GM21619 (cell line): ENCODE data around the gene NFKBIZ.
"Not testable (repeated sequence)": the region's sequence is repeated elsewhere in the genome, so short reads cannot be mapped to it uniquely, and the experiment has no call there.

ENCODE experiments used
- ATAC-seq: cut with Tn5 transposase; IDR thresholded peaks from one replicate; pipeline ENCODE4 v1.9.1; 2021; ENCODE audit not compliant: unreplicated experiment

Gene NFKBIZ

DNA sequence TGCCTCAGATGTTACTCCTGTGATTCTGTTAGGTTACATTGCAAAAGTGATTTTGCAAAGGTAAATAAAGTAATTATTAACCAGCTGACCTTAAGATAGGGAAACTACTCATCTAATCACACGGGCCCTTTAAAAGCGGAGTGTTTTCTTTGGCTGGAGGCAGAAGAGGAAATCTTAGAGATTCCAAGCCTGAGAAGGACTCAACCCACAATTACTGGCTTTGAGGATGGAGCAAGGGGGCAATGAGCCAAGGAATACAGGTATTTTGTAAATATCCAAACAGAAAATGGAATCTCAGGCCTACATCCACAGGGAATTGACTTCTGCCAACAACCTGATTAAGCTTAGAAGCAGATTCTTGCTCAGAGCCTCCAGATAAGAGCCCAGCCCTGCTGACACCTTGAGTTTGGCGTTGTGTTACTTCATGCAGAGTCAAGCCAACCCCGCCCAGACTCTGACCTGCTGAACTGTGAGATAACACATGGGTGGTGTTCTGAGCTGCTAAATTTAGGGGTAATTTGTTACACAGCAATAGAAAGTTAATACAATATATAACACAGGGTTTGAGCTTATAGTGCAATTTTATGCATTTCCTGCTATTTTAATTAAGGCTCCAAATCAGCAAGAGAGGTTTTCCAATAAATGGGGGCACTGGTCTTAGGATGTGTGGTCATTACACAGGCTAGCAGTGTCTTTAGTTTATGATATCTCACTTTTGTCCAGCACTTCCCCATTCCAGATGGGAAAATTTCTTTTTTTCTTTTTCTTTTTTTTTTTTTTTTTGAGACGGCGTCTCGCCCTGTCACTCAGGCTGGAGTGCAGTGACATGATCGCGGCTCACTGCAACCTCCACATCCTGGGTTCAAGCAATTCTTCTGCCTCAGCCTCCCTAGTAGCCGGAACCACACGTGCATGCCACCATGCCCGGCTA lies 19.5 kb downstream of the NFKBIZ start:
- ATAC-seq = no peak

DNA sequence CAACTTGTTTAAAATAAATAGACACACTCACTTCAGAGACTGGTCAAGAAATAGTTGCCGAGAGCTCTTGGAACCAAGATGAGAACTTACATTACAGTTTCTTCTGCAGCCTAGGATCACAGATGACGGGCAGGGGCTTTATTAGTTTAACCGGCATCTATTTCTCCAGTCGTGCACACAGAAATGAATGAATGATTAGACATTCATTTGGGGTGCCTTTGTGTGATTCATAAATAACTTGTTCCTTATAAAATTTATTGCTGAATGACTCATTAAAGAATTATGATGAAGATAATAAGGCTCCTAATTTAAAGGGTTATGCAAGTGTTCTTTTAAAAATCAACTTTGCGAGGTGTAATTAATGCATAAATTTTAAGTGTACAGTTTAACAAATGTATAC lies 20.8 kb downstream of the NFKBIZ start:
- ATAC-seq = no peak

DNA sequence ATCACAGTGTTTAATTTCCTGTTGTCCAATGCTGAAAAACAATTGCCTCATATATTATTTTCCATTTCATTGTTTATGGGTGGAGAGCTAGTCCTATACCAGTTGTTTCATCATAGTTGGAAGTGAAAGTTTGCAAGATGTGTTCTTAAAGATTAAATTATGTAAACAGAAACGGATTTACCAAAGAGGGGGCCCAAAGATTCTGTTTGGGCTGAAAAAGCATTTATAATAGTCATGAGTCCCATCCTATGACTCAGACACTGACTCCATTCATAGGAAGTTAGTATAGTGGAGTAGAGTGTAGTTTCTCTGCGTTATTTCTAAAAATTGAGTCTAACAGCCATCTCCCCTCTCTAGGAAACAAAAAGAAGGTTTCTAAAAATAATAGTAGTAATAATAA lies 24.3 kb downstream of the NFKBIZ start:
- ATAC-seq = no peak

DNA sequence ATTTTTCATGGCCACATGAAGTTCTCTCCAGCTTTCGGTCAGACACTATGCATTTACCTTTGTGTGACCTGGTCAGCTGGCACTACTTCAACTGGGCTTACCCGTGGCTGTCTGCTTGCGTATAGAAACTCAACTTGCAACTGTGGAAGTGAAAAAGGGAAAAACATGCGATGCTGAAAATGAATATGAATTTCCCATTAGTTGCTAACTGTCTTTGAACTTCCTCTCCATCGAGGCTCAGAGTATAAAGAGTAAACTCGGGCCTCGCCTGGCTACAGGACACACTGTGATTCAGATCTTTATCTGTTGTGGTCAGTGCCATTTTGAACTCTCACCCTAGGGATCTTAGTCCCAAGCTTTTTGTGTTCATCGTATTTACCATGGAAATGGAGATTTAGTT lies 26.8 kb downstream of the NFKBIZ start:
- no peak for ATAC-seq

DNA sequence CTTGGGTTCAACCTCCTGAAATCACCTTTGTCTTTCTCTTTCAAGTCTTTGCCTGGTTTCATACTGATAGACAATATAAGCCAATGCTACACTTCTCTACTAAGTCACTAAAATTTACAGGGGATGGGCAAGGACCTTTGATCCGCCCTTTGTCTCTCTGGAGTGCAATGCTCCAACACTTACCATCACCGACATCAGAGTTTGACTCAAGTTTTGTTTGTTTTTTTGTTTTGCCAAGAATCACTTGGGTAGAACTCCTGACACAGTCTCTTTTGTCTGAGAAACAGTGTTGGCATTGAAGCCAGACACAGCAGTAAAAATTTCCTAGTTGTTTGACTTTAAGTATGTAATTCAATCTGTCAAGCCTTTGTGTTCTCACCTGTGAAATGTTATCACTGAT lies 29.3 kb downstream of the NFKBIZ start:
- no peak for ATAC-seq

DNA sequence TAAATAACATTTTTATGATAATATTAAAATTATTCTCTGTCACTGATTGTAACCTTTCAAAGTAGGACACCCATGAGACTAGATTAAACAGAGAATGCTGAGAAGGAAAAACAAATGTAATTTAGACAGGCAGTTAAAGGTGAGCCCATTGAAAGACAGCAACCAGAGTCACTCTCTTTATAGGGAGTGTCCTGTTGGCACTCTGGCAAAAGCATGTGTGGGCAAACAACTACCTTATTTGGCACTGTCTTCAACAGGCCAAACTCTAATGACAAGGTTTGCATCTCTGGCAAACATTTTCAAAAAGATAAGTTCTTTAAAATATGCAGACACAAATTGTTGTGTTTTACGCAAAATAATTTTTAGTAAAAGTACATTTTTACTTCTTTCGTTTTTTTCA lies 29.8 kb downstream of the NFKBIZ start:
- ATAC-seq = no peak

DNA sequence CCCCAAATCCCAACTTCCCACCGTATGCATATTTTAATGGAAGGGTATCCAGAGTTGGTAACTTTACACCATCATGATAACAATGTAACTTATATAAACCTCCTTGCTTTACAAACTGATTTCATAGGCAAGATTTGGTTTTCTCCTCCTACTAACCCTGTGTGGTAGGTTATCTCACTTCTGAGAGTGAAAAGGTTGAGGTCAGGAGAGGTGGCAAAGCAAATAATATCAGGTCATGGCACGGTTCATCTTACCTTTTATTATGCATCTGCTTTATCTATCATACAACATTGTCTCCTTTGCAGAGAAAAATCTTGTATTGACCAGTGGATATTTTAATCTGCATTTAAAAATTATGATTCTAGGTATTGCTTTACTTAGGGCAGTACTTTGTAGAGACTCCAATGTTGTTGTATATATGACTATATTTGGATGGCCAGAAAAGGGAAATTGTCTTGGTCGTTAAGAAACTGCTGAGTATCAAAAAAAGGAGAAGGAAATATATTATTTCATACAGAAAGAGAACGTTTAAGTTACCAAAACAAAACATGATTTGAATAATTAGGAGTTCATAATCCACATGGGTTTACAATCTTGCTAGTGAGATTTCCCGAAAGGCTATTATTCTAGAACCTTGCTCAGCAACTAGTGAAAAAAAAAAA lies 30.4 kb downstream of the NFKBIZ start:
- ATAC-seq = no peak

DNA sequence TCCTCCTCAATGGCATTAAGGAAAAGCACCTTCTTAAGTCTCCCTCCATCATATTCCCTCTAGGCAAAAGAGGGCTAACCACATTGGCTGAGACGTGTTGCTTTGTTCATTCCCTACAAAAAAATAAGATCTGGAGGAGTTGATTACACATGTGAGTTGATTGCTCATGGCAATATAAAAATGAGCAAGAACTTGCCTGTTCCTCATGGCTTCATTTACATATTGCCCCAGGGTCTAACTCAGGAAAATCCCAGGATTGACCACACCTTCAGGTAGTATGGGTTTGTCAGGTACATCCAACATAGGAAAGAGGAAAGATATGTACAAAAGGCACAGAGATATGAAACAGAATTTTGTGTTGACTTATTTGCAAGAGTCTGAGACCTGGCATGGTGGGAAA lies 35.5 kb downstream of the NFKBIZ start:
- ATAC-seq = no peak

DNA sequence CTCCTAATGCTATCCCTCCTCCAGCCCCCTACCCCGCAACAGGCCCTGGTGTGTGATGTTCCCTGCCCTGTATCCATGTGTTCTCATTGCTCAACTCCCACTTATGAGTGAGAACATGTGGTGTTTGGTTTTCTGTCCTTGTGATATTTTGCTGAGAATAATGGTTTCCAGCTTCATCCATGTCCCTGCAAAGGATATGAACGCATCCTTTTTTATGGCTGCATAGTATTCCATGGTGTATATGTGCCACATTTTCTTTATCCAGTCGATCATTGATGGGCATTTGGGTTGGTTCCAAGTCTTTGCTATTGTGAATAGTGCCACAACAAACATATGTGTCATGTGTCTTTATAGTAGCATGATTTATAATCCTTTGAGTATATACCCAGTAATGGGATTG lies 36.3 kb downstream of the NFKBIZ start:
- not testable (repeated sequence) for ATAC-seq

DNA sequence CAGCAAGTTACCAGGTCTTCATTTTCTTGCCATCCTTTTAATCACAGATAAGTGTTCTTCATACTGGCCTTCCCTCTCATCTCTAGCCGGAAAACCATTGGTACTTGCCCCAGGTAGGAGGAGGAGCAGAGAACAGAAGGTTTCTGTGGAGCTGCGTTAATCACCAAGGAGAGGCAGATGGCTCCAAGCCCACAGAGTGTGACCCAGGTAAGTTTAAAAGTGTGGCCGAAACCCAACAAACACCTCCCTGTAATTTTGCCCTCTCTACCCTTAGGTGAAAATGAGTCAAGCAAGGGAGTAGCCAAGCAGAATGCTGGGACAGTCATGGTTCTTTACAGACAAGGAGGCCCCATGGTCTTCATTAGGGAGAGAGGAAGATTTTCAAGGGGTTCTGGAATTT lies 37.3 kb downstream of the NFKBIZ start:
- ATAC-seq = no peak

DNA sequence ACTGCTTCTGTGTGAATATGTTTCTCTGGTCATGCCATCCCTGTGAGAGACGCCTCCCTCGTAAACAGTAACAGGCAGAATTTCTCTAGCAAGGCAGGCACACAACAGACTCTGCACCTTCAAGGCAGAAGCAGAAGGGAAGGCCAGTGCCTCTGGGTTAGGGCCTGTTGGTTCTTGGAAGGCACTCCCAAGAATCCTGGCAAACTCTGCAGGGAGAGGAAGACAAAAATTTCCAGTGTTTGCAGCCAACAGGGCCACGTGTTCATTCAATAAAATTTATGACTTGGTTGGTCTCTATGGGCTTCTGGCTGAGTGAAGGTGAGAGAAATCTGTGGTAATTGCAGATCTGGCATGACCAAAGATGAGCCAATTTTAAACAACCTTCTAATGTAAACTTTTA lies 39.3 kb downstream of the NFKBIZ start:
- no peak for ATAC-seq

DNA sequence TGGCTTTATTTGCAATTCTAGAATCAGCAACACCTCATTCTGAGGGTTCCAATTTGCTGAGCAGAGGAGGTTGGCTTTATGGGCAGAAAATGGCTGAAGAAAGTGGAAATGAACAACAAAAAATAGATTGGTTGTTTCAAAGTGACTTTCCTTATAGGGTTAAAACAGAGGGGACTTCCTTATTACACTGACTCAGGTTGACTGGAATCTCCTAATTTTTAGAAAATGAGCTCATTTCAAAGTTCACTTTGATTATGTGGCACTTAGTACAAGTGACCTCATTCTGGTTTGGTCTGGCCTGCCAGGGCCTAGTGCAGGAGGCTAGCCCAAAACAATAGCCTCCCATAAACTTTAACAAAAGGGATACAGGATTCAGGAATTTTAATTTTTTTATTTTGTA lies 41.4 kb downstream of the NFKBIZ start:
- no peak for ATAC-seq

DNA sequence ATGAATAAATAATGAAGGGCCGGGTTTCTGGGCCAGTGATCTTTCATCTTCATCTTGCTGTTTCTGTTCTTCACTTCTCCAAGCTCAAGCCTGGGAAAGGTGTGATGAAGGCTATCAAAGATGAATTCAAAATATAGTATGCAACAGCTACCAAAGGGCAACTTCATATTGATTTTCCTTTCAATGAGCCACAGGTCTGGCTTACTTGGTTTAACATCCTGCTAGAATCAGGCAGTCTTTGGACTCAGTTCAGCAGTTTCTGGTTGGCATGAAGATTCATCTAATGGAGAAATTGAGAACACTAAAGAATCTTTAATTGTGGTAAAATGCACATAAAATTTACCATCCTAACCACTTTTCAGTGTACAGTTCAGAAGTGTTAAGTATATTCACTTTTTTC lies 43.3 kb downstream of the NFKBIZ start:
- ATAC-seq = no peak

DNA sequence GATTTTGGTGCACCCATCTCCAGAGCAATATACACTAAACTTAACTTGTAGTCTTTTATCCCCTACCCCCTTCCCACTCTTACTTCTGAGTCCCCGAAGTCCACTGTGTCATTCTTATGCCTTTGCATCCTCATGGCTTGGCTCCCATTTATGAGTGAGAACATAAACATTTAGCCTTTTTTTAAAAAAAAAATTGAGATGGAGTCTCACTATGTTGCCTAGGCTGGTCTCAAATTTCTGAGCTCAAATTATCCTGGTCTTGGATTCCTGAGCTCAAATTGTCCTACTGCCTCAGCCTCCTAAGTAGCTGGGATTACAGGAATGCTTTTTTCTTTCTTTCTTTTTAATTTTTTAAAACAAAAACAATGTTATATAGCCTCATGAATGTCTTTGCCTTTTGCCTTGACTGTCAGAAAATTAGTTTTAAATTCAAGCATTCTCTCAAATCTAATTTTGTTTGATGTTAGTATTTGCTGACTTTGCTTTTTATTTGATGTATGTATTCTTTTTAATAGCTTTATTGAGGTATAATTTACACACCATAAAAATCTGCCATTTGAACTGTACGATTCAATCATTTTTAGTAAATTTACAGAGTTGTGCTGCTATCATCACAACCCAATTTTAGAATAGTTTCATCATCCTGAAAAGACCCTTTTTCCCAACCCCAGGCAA lies 46.9 kb downstream of the NFKBIZ start:
- ATAC-seq = no peak

DNA sequence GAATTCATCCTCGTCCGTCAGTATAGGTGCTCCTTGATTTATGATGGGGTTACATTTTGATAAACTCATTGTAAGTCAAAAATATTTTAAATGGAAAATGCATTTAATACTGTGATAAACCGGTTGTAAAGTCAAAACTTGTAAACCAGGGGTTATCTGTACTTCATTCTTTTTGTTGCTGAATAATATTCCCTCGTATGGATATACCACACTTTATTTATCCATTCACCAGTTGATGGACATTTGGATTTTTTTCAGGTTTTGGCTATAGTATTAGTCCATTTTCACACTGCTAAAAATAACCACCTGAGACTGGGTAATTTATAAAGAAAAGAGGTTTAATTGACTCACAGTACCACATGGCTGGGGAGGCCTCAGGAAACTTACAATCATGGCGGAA lies 47.7 kb downstream of the NFKBIZ start:
- no peak for ATAC-seq

DNA sequence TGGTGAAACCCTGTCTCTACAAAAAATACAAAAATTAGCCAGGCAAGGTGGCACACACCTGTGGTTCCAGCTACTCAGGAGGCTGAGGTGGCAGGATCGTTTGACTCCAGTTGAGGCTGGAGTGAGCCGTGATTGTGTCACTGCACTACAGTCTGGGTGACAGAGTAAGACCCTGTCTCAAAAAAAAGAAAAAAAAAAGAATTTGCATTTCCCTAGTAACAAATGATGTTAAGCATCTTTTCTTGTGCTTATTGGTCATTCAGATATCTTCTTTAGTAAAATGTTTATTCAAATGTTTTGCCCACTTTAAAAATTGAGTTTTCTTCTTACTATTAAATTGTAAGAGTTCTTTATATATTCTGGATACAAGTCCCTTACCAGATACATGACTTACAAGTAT lies 48.7 kb downstream of the NFKBIZ start:
- ATAC-seq = no peak

DNA sequence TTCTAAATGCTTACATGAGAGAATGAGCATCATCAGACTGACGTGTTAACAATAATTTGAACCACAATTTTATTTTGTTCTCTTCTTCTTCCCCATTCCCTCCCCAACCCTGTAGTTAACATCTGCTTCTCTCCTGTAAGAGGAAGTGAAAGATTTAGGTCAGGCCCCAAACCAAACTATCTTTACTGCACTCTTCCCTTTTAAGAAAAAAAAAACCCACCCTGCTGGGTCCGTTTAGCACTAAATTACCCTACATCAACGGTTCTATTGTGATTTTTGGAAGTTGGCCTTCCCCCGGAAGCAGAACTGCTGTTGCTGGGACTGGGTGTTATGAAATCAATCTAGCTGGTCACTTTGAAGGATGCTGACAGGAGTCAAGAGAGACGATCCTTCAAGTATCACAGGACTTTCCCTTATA lies 49.4 kb downstream of the NFKBIZ start:
- peak; percentile 88 for ATAC-seq

DNA sequence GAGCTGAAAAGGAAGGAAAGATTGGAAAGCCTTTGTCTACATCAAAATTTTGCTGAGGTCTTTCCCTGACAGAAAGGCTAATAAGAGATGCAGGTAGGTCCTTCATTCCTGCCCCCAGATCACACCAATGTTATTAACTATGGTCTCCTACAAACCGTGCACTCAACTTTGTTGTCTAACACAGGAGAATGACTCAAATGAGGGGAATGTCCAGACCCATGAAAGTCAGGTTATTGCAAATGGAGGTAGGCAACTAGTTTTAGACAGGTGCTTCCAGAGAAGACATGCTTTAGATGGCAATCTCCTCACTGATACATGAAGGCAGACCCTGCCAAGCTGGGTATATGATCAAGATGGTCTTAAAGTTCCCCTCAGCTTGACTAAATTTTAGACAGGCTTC lies 51.0 kb downstream of the NFKBIZ start:
- no peak for ATAC-seq

DNA sequence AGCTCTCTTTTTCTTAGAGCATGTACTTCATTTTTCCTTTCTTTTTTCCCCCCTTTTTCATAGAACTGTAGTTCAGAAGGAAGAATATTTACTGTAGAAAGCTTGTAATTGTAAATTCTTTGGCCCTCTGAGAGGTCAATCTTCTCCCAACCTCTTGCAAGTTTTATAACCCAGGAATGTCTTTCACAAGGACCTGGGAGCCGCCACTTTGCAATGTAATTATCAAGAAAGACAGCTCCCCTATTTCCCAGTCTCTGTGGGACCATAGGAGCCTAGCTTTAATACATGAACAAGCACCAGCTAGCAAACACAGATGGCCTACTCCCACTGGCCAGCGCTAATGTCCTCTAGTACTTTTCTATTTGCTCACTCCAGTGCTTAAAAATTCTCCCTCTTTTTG lies 51.4 kb downstream of the NFKBIZ start:
- no peak for ATAC-seq

DNA sequence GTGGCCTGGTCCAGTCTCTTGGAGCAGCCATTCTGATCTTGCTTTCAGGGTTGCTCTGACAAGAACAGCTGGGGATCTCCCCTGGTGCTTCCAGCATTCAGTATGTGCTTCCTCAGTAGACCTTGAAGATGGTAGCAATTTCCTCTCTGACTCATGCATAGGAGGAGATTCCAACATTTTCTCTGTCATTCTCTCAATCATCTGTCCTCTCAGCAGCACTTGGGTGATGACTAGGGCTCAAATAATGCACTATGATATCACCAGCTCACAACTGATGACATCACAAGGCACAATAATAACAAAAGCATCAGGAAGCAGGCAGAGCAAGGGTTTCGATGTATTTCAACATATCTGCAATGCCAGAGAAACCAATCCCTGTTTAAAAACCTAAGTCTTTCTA lies 52.7 kb downstream of the NFKBIZ start:
- peak; percentile 49 for ATAC-seq

DNA sequence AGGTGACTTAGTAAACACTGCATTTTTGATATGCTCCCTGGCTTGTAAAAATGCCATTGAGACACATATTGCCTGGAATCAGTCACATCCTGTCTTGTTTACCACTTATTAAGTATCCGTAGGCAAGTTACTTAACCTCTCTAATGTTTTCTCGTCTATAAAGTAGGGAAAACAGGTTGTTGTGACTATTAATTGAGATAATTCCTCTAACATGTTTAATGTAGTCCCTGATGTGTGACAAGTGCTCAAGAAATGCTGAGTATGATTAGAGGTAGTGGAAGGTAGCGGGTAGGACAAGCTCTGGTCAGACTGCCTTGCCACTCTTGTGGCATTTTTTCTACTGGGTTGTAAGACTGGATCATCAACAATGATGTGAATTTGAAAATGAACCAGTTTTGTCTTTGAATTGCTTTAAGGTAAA lies 54.1 kb downstream of the NFKBIZ start:
- no peak for ATAC-seq

DNA sequence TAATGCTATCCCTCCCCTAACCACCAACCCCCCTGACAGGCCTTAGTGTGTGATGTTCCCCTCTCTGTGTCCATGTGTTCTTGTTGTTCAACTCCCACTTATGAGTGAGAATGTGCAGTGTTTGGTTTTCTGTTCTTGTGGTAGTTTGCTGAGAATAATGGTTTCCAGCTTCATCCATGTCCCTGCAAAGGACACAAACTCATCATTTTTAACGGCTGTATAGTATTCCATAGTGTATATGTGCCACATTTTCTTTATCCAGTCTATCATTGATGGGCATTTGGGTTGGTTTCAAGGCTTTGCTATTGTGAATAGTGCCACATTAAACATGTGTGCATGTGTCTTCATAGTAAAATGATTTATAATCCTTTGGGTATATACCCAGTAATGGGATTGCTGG lies 56.3 kb downstream of the NFKBIZ start:
- ATAC-seq = not testable (repeated sequence)
